ENCODE results near the gene MRPL51. TPM values are rescaled to one million over a fixed set of nuclear protein-coding genes. Genes with fewer than 3 reads are reported as not detected.
A peak's percentile ranks its signal among the peaks of the same experiment; 100 is the strongest.

MRPL51 gene
- total RNA-seq, 1 donor = 68.8 TPM

GRCh38 chr12:6457220-6457945 is 35.7 kb downstream of the MRPL51 start:
- peaks cover 55% of the 10 kb centered on the region for H3K36me3 ChIP-seq (ENCODE audit: insufficient read depth, low read length)
- H3K27me3 ChIP-seq (ENCODE audit: insufficient read depth, low read length) = no peaks in the 10 kb centered on the region
- H3K4me3 ChIP-seq (ENCODE audit: insufficient read depth, low read length) = no peak overlapping the region
- H3K27ac ChIP-seq (ENCODE audit: low read depth, low read length) = no peak overlapping the region
- H3K4me1 ChIP-seq (ENCODE audit: insufficient read depth, low read length) = peaks cover 6% of the 10 kb centered on the region
- H4K20me1 ChIP-seq (ENCODE audit: insufficient read depth, low read length) = no peaks in the 10 kb centered on the region
- H2AFZ ChIP-seq (ENCODE audit: low read length) = no peak overlapping the region
- H3K9me3 ChIP-seq (ENCODE audit: low read depth, low read length) = no peaks in the 10 kb centered on the region
- no peak overlapping the region for H3K4me2 ChIP-seq (ENCODE audit: insufficient read depth, low read length)
- H3K79me2 ChIP-seq (ENCODE audit: insufficient read depth, low read length) = peaks cover 3% of the 10 kb centered on the region
- no peak for DNase-seq (ENCODE audit: insufficient read length, low spot score, missing footprints)
- TF ChIP-seq CTCF (IDR thresholded peaks at IDR 0.05; ENCODE audit: extremely low read depth, low read depth, low read length) = no peak

- TF ChIP-seq CTCF (IDR thresholded peaks at IDR 0.05; ENCODE audit: extremely low read depth, low read depth, low read length) = no peak
- no peak for DNase-seq (ENCODE audit: insufficient read length, low spot score, missing footprints)
- Histone ChIP-seq H3K4me1 (ENCODE audit: insufficient read depth, low read length) (peaks cover 29% of the 10 kb centered on the region), H3K9me3 (ENCODE audit: low read depth, low read length) (no peaks in the 10 kb centered on the region), H3K27ac (ENCODE audit: low read depth, low read length) (peak overlapping the region; percentile 90), H3K4me3 (ENCODE audit: insufficient read depth, low read length) (peak overlapping the region; percentile 97), H3K4me2 (ENCODE audit: insufficient read depth, low read length) (peak overlapping the region; percentile 97), H2AFZ (ENCODE audit: low read length) (peak overlapping the region; percentile 96), H3K27me3 (ENCODE audit: insufficient read depth, low read length) (no peaks in the 10 kb centered on the region), H3K36me3 (ENCODE audit: insufficient read depth, low read length) (peaks cover 20% of the 10 kb centered on the region), H3K79me2 (ENCODE audit: insufficient read depth, low read length) (peaks cover 18% of the 10 kb centered on the region), H4K20me1 (ENCODE audit: insufficient read depth, low read length) (no peaks in the 10 kb centered on the region)
Observed at GRCh38 chr12:6452944-6453630, 40.0 kb downstream of the MRPL51 start.

GRCh38 chr12:6452245-6452943 is 40.7 kb downstream of the MRPL51 start:
- H3K79me2 ChIP-seq (ENCODE audit: insufficient read depth, low read length) = peaks cover 18% of the 10 kb centered on the region
- peak overlapping the region; percentile 96 for H2AFZ ChIP-seq (ENCODE audit: low read length)
- H4K20me1 ChIP-seq (ENCODE audit: insufficient read depth, low read length) = no peaks in the 10 kb centered on the region
- H3K27me3 ChIP-seq (ENCODE audit: insufficient read depth, low read length) = no peaks in the 10 kb centered on the region
- peaks cover 20% of the 10 kb centered on the region for H3K36me3 ChIP-seq (ENCODE audit: insufficient read depth, low read length)
- TF ChIP-seq CTCF (IDR thresholded peaks at IDR 0.05; ENCODE audit: extremely low read depth, low read depth, low read length) = no peak
- H3K9me3 ChIP-seq (ENCODE audit: low read depth, low read length) = no peaks in the 10 kb centered on the region
- peak overlapping the region; percentile 97 for H3K4me3 ChIP-seq (ENCODE audit: insufficient read depth, low read length)
- H3K4me2 ChIP-seq (ENCODE audit: insufficient read depth, low read length) = peak overlapping the region; percentile 97
- H3K27ac ChIP-seq (ENCODE audit: low read depth, low read length) = peak overlapping the region; percentile 90
- peak; percentile 83 for DNase-seq (ENCODE audit: insufficient read length, low spot score, missing footprints)
- H3K4me1 ChIP-seq (ENCODE audit: insufficient read depth, low read length) = peaks cover 29% of the 10 kb centered on the region

All from osteoblast (primary cell).